Peyer's patch (tissue), 4 donors: Measurements from ENCODE around the gene NTNG1. TPM values are rescaled to one million over a fixed set of nuclear protein-coding genes. Genes with fewer than 3 reads are reported as not detected.

Experiments
- DNase-seq, 3 donors: peaks; one replicate each; pipeline ENCODE4 v3.0.0-alpha.2; 2017 to 2019
- H3K27ac ChIP-seq, 4 donors: fragments of 200-600 bp; sonication (generic); one replicate each; pipeline ENCODE4 v1.5.1; 2016 to 2019
- H3K27me3 ChIP-seq, 2 donors: fragments of 200-600 bp; sonication (generic); one replicate each; pipeline ENCODE4 v1.5.1; 2019
- H3K36me3 ChIP-seq, 3 donors: fragments of 200-600 bp; sonication (generic); one replicate each; pipeline ENCODE4 v1.5.1; 2016 to 2019
- H3K4me1 ChIP-seq, 4 donors: fragments of 200-600 bp; sonication (generic); one replicate each; pipeline ENCODE4 v1.5.1; 2016 to 2019
- H3K4me3 ChIP-seq, 4 donors: fragments of 200-600 bp; sonication (generic); 1 replicate in 3 of 4; 2 replicates in 1 of 4; pipeline ENCODE4 v1.5.1; 2016 to 2019; ENCODE audit warnings: mild to moderate bottlenecking in 1 of 4
- H3K9me3 ChIP-seq, 4 donors: fragments of 200-600 bp; sonication (generic); one replicate each; pipeline ENCODE4 v1.5.1; 2016 to 2019; ENCODE audit warnings: mild to moderate bottlenecking in 1 of 4
- CTCF ChIP-seq, 6 experiments: fragments of 450-650 bp in 4 of 6; fragments of 200-600 bp in 2 of 6; sonication (generic) in 1 of 6; IDR thresholded peaks; one replicate each; pipeline ENCODE4 v1.5.1; 2017 to 2019; ENCODE audit warnings: antibody characterized with exemption in 6 of 6, mild to moderate bottlenecking in 3 of 6, moderate library complexity in 1 of 6
- POLR2A ChIP-seq, 2 donors: fragments of 450-650 bp; IDR thresholded peaks; one replicate each; pipeline ENCODE4 v1.5.1; 2017; ENCODE audit warnings: antibody characterized with exemption in 2 of 2, mild to moderate bottlenecking in 2 of 2, moderate library complexity in 2 of 2
- total RNA-seq, 4 donors: library from RNA; depleted of rRNA; stranded (reverse); fragments of >200 nt; gene quantifications; one replicate each; pipeline ENCODE4 v1.1.0, GENCODE V29; 2016

The NTNG1 gene
- total RNA-seq, 4 donors from 2014 or later = 17.3 TPM; not detected in 3

- no peak overlapping the region for H3K4me3 ChIP-seq
- no peak for DNase-seq
These were observed 40.4 kb upstream of the NTNG1 start for GRCh38 chr1:107100331-107100984.

GRCh38 chr1:107105914-107106313 is 34.9 kb upstream of the NTNG1 start:
- TF ChIP-seq CTCF (IDR thresholded peaks at IDR 0.05) (no peak), POLR2A (IDR thresholded peaks at IDR 0.05) (no peak)
- no peak for DNase-seq
- H3K27me3 ChIP-seq = no peaks in the 10 kb centered on the region
- no peak overlapping the region for H3K27ac ChIP-seq
- H3K36me3 ChIP-seq = no peaks in the 10 kb centered on the region
- no peak overlapping the region for H3K4me3 ChIP-seq
- H3K4me1 ChIP-seq = no peaks in the 10 kb centered on the region
- no peaks in the 10 kb centered on the region for H3K9me3 ChIP-seq

More at GRCh38 chr1:107100331-107100984, 40.4 kb upstream of the NTNG1 start:
- no peaks in the 10 kb centered on the region for H3K4me1 ChIP-seq
- H3K27me3 ChIP-seq = no peaks in the 10 kb centered on the region
- no peaks in the 10 kb centered on the region for H3K9me3 ChIP-seq
- H3K27ac ChIP-seq = no peak overlapping the region
- TF ChIP-seq CTCF (IDR thresholded peaks at IDR 0.05) = no peak
- no peak for TF ChIP-seq POLR2A (IDR thresholded peaks at IDR 0.05)
- H3K36me3 ChIP-seq = no peaks in the 10 kb centered on the region

GRCh38 chr1:107110326-107110725 is 30.5 kb upstream of the NTNG1 start:
- TF ChIP-seq POLR2A (IDR thresholded peaks at IDR 0.05) (no peak), CTCF (IDR thresholded peaks at IDR 0.05) (no peak)
- Histone ChIP-seq H3K36me3 (no peaks in the 10 kb centered on the region), H3K4me1 (no peaks in the 10 kb centered on the region), H3K27me3 (no peaks in the 10 kb centered on the region), H3K27ac (no peak overlapping the region), H3K4me3 (no peak overlapping the region), H3K9me3 (no peaks in the 10 kb centered on the region)
- DNase-seq = no peak

GRCh38 chr1:107116306-107116790 is 24.5 kb upstream of the NTNG1 start:
- H3K4me3 ChIP-seq = no peak overlapping the region
- no peaks in the 10 kb centered on the region for H3K27me3 ChIP-seq
- no peaks in the 10 kb centered on the region for H3K4me1 ChIP-seq
- H3K27ac ChIP-seq = no peak overlapping the region
- no peaks in the 10 kb centered on the region for H3K9me3 ChIP-seq
- TF ChIP-seq CTCF (IDR thresholded peaks at IDR 0.05) = no peak
- no peak for TF ChIP-seq POLR2A (IDR thresholded peaks at IDR 0.05)
- no peaks in the 10 kb centered on the region for H3K36me3 ChIP-seq
- DNase-seq = no peak

GRCh38 chr1:107122225-107122624 is 18.6 kb upstream of the NTNG1 start:
- Histone ChIP-seq H3K4me3 (no peak overlapping the region), H3K4me1 (no peaks in the 10 kb centered on the region), H3K27me3 (no peaks in the 10 kb centered on the region), H3K36me3 (no peaks in the 10 kb centered on the region), H3K27ac (no peak overlapping the region), H3K9me3 (no peaks in the 10 kb centered on the region)
- no peak for TF ChIP-seq POLR2A (IDR thresholded peaks at IDR 0.05)
- TF ChIP-seq CTCF (IDR thresholded peaks at IDR 0.05) = no peak
- no peak for DNase-seq
